Measurements from ENCODE around the gene WDFY4. TPM values are rescaled to one million over a fixed set of nuclear protein-coding genes. Genes with fewer than 3 reads are reported as not detected.

The WDFY4 gene
- total RNA-seq, 6 experiments from 2014 or later: not detected

GRCh38 chr10:48760983-48761382, 76.3 kb downstream of the WDFY4 start:
- no peak overlapping the region for H3K27ac Mint-ChIP-seq
- no peak for DNase-seq
- no peak for TF ChIP-seq CTCF (IDR thresholded peaks at IDR 0.05)
- peaks cover 42% of the 10 kb centered on the region for H3K27me3 Mint-ChIP-seq (ENCODE audit: insufficient read depth)
- no peaks in the 10 kb centered on the region for H3K36me3 Mint-ChIP-seq (ENCODE audit: low read depth)
- no peak overlapping the region for H3K4me3 Mint-ChIP-seq
- H3K9me3 Mint-ChIP-seq: no peaks in the 10 kb centered on the region
- H3K4me1 Mint-ChIP-seq (ENCODE audit: low read depth): no peaks in the 10 kb centered on the region

GRCh38 chr10:48762064-48763042, 77.7 kb downstream of the WDFY4 start:
- Mint-ChIP-seq H3K27ac (no peak overlapping the region), H3K27me3 (ENCODE audit: insufficient read depth) (peaks cover 41% of the 10 kb centered on the region), H3K4me3 (no peak overlapping the region), H3K9me3 (no peaks in the 10 kb centered on the region), H3K4me1 (ENCODE audit: low read depth) (no peaks in the 10 kb centered on the region), H3K36me3 (ENCODE audit: low read depth) (no peaks in the 10 kb centered on the region)
- no peak for TF ChIP-seq CTCF (IDR thresholded peaks at IDR 0.05)
- no peak for DNase-seq

- DNase-seq: no peak
- H3K36me3 Mint-ChIP-seq (ENCODE audit: low read depth): no peaks in the 10 kb centered on the region
- TF ChIP-seq CTCF (IDR thresholded peaks at IDR 0.05): no peak
- no peak overlapping the region for H3K27ac Mint-ChIP-seq
- H3K9me3 Mint-ChIP-seq: no peaks in the 10 kb centered on the region
- H3K4me3 Mint-ChIP-seq: no peak overlapping the region
- H3K27me3 Mint-ChIP-seq (ENCODE audit: insufficient read depth): peaks cover 36% of the 10 kb centered on the region
- H3K4me1 Mint-ChIP-seq (ENCODE audit: low read depth): no peaks in the 10 kb centered on the region
These were observed 78.8 kb downstream of the WDFY4 start for GRCh38 chr10:48763403-48763965.

GRCh38 chr10:48764486-48764885, 79.8 kb downstream of the WDFY4 start:
- no peak for TF ChIP-seq CTCF (IDR thresholded peaks at IDR 0.05)
- no peaks in the 10 kb centered on the region for H3K36me3 Mint-ChIP-seq (ENCODE audit: low read depth)
- DNase-seq: no peak
- H3K9me3 Mint-ChIP-seq: no peaks in the 10 kb centered on the region
- peaks cover 32% of the 10 kb centered on the region for H3K27me3 Mint-ChIP-seq (ENCODE audit: insufficient read depth)
- H3K4me1 Mint-ChIP-seq (ENCODE audit: low read depth): no peaks in the 10 kb centered on the region
- H3K27ac Mint-ChIP-seq: no peak overlapping the region
- H3K4me3 Mint-ChIP-seq: no peak overlapping the region

GRCh38 chr10:48765039-48765438, 80.4 kb downstream of the WDFY4 start:
- Mint-ChIP-seq H3K4me1 (ENCODE audit: low read depth) (no peaks in the 10 kb centered on the region), H3K27ac (no peak overlapping the region), H3K9me3 (no peaks in the 10 kb centered on the region), H3K27me3 (ENCODE audit: insufficient read depth) (peaks cover 27% of the 10 kb centered on the region), H3K4me3 (no peak overlapping the region), H3K36me3 (ENCODE audit: low read depth) (no peaks in the 10 kb centered on the region)
- no peak for TF ChIP-seq CTCF (IDR thresholded peaks at IDR 0.05)
- no peak for DNase-seq
